Measurements from ENCODE around the gene TSSC4. TPM values are rescaled to one million over a fixed set of nuclear protein-coding genes. Genes with fewer than 3 reads are reported as not detected.

The TSSC4 gene
- total and polyA plus RNA-seq, 7 donors: 43.7 to 60.1 (median 49.6) TPM

DNA sequence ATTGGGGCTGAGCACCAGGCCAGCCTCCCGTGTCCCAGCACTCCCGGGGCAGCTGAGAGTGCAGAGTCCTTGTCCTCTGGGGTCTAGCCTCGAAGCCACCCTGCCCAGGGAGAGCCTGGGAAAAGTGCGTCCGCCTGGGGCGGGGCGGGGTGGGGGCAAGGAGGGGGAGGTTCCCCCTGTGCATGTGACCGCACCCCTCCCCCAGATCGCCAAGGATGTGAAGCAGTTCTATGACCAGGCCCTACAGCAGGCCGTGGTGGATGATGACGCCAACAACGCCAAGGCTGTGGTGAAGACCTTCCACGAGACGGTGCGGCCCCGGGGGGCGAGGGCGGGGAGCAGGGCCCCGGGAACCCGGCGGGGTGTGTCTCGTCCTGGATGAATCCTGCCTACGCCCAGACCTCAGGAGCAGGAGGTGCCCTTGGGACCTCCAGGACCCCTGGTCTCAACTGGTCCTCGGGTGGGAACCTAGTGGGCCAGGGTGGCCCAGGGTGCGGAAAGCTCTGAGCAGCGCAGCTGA, 5.3 kb upstream of the TSSC4 start:
- Histone ChIP-seq H3K4me1 (peaks cover 0 to 54% (median 49%) of the 10 kb centered on the region in 4 donors), H3K4me3 (no peak overlapping the region), H3K36me3 (peaks cover 21 to 76% (median 58%) of the 10 kb centered on the region in 4 donors), H3K27ac (peak overlapping the region; percentile 88 to 100 (median 100)), H3K27me3 (no peaks in the 10 kb centered on the region), H3K9me3 (no peaks in the 10 kb centered on the region)
- no peak for TF ChIP-seq POLR2A (IDR thresholded peaks at IDR 0.05)
- TF ChIP-seq EP300 (IDR thresholded peaks at IDR 0.05): no peak
- TF ChIP-seq POLR2AphosphoS5 (IDR thresholded peaks at IDR 0.05): no peak
- TF ChIP-seq, protein P1, sequence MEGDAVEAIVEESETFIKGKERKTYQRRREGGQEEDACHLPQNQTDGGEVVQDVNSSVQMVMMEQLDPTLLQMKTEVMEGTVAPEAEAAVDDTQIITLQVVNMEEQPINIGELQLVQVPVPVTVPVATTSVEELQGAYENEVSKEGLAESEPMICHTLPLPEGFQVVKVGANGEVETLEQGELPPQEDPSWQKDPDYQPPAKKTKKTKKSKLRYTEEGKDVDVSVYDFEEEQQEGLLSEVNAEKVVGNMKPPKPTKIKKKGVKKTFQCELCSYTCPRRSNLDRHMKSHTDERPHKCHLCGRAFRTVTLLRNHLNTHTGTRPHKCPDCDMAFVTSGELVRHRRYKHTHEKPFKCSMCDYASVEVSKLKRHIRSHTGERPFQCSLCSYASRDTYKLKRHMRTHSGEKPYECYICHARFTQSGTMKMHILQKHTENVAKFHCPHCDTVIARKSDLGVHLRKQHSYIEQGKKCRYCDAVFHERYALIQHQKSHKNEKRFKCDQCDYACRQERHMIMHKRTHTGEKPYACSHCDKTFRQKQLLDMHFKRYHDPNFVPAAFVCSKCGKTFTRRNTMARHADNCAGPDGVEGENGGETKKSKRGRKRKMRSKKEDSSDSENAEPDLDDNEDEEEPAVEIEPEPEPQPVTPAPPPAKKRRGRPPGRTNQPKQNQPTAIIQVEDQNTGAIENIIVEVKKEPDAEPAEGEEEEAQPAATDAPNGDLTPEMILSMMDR (IDR thresholded peaks at IDR 0.05): no peak
- no peak for DNase-seq
- WGBS, 2 donors: 83 to 87% methylated on average over 26 of the region's 26 CpGs
- intact Hi-C loops (cut with DNase I): loop anchor here (10.0 kb wide), 1 partner anchor 770 kb away; the partner anchor contains the start of gene OSBPL5

DNA sequence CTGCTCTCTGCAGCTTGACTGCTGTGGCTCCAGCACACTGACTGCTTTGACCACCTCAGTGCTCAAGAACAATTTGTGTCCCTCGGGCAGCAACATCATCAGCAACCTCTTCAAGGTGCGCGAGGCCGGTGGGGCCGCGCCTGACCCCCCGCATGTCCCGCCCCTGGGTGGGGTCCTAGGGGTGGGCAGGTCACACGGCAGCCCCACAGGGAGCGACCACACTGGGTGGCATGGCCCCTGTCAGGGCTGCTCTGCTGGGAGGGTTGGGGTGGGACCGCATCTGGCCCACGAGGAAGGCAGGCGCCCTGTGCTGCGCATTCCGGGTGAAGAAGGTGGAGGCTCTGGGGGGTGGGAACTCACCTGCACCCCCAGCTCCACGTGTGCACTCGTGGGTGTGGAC, 4.7 kb upstream of the TSSC4 start:
- Histone ChIP-seq H3K27me3 (no peaks in the 10 kb centered on the region), H3K36me3 (peaks cover 21 to 76% (median 58%) of the 10 kb centered on the region in 4 donors), H3K27ac (peak overlapping the region in 3 of 4 donors; percentile 43 to 100 (median 99)), H3K4me1 (peaks cover 0 to 49% (median 43%) of the 10 kb centered on the region in 4 donors), H3K4me3 (no peak overlapping the region), H3K9me3 (no peaks in the 10 kb centered on the region)
- DNase-seq: no peak
- TF ChIP-seq EP300 (IDR thresholded peaks at IDR 0.05) (no peak), POLR2A (IDR thresholded peaks at IDR 0.05) (no peak), POLR2AphosphoS5 (IDR thresholded peaks at IDR 0.05) (no peak)
- TF ChIP-seq, protein P1 (IDR thresholded peaks at IDR 0.05): no peak
- intact Hi-C loops (cut with DNase I): loop anchor here (10.0 kb wide), 1 partner anchor 769 kb away; the partner anchor contains the start of gene OSBPL5
- WGBS, 2 donors: 83 to 90% methylated on average over 17 of the region's 17 CpGs

DNA sequence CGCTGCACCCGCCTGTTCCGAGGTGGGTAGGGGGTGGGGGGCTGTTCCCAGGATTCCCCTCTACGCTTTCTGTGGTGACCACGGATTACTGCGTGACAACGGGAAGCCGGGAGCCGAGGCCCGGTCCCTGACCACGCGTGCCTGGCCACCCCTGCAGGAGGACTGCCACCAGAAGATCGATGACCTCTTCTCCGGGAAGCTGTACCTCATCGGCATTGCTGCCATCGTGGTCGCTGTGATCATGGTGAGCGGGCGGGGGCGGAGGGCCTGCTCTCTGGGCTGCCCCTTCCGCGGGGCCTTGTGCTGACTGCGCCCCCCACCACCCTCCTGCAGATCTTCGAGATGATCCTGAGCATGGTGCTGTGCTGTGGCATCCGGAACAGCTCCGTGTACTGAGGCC, 4.1 kb upstream of the TSSC4 start:
- 93 to 94% methylated on average over 26 of the region's 26 CpGs for WGBS, 2 donors
- H3K27me3 ChIP-seq: no peaks in the 10 kb centered on the region
- intact Hi-C loops (cut with DNase I): loop anchor here (10.0 kb wide), 1 partner anchor 768 kb away; the partner anchor contains the start of gene OSBPL5
- no peak for DNase-seq
- H3K9me3 ChIP-seq: no peaks in the 10 kb centered on the region
- H3K27ac ChIP-seq: peak overlapping the region in 3 of 4 donors; percentile 43 to 100 (median 99)
- H3K4me1 ChIP-seq: peaks cover 0 to 48% (median 40%) of the 10 kb centered on the region in 4 donors
- H3K36me3 ChIP-seq: peaks cover 21 to 73% (median 56%) of the 10 kb centered on the region in 4 donors
- TF ChIP-seq POLR2AphosphoS5 (IDR thresholded peaks at IDR 0.05) (no peak), POLR2A (IDR thresholded peaks at IDR 0.05) (no peak), EP300 (IDR thresholded peaks at IDR 0.05) (no peak)
- TF ChIP-seq, protein P1 (IDR thresholded peaks at IDR 0.05): no peak
- H3K4me3 ChIP-seq: no peak overlapping the region

DNA sequence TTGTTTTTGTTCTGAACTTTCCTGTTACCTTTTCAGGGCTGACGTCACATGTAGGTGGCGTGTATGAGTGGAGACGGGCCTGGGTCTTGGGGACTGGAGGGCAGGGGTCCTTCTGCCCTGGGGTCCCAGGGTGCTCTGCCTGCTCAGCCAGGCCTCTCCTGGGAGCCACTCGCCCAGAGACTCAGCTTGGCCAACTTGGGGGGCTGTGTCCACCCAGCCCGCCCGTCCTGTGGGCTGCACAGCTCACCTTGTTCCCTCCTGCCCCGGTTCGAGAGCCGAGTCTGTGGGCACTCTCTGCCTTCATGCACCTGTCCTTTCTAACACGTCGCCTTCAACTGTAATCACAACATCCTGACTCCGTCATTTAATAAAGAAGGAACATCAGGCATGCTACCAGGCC, 3.5 kb upstream of the TSSC4 start:
- 84 to 94% methylated on average over 12 of the region's 12 CpGs for WGBS, 2 donors
- intact Hi-C loops (cut with DNase I): loop anchor here (10.0 kb wide), 1 partner anchor 768 kb away; the partner anchor contains the start of gene OSBPL5
- no peak overlapping the region for H3K4me3 ChIP-seq
- peak overlapping the region; percentile 5 to 99 (median 71) for H3K27ac ChIP-seq
- no peaks in the 10 kb centered on the region for H3K27me3 ChIP-seq
- DNase-seq: no peak
- H3K9me3 ChIP-seq: no peaks in the 10 kb centered on the region
- H3K4me1 ChIP-seq: peaks cover 0 to 48% (median 40%) of the 10 kb centered on the region in 4 donors
- peaks cover 21 to 70% (median 53%) of the 10 kb centered on the region in 4 donors for H3K36me3 ChIP-seq
- TF ChIP-seq EP300 (IDR thresholded peaks at IDR 0.05) (no peak), POLR2A (IDR thresholded peaks at IDR 0.05) (no peak), POLR2AphosphoS5 (IDR thresholded peaks at IDR 0.05) (no peak)
- TF ChIP-seq, protein P1 (IDR thresholded peaks at IDR 0.05): no peak
